PC-3 (cell line): Measurements from ENCODE around the gene ZFP36. TPM values are rescaled to one million over a fixed set of nuclear protein-coding genes. Genes with fewer than 3 reads are reported as not detected.

ENCODE experiments used
- ATAC-seq: fragments of 200-7000 bp; cut with Tn5 transposase; 2 replicates; pipeline ENCODE4 v1.9.1; 2020; ENCODE audit warnings: mild to moderate bottlenecking, moderate library complexity
- BruUV-seq: library from RNA; stranded (reverse); fragments of 400-500 nt; replicated peaks from 2 replicates; lab custom pipeline; 2021; lab: Mats Ljungman, UMichigan
- CTCF ChIA-PET: fragments of 300-600 bp; sonication (Branson Sonifier 250); formaldehyde crosslinking; loops from one replicate; lab custom pipeline; 2022; ENCODE audit warnings: antibody characterized with exemption; lab: Charles Lee
- POLR2A ChIA-PET: fragments of 300-600 bp; sonication (Branson Sonifier 250); formaldehyde crosslinking; loops from one replicate; lab custom pipeline; 2022; ENCODE audit warnings: antibody characterized with exemption; ENCODE audit not compliant: unreplicated experiment; lab: Charles Lee
- DNase-seq: peaks from one replicate; pipeline ENCODE4 v3.0.0-alpha.2; 2015
- H2AFZ ChIP-seq: fragments of 300-600 bp; sonication (generic); 2 replicates; pipeline ENCODE4 v1.6.0; 2016; ENCODE audit warnings: antibody characterized with exemption, low read length
- H3F3A ChIP-seq: fragments of 300-600 bp; sonication (generic); one replicate; pipeline ENCODE4 v1.6.0; 2017; ENCODE audit warnings: antibody characterized with exemption, low read length, control low read depth, mild to moderate bottlenecking; ENCODE audit not compliant: unreplicated experiment
- H3K27ac ChIP-seq: fragments of 300-600 bp; sonication (generic); 2 replicates; pipeline ENCODE4 v1.5.1; 2016; ENCODE audit warnings: mild to moderate bottlenecking, low read length
- H3K27me3 ChIP-seq: fragments of 300-600 bp; sonication (generic); 2 replicates; pipeline ENCODE4 v1.6.1; 2016; ENCODE audit warnings: low read length, mixed read lengths
- H3K36me3 ChIP-seq: fragments of 300-600 bp; sonication (generic); 2 replicates; pipeline ENCODE4 v1.6.1; 2016; ENCODE audit warnings: low read depth, mixed run types, low read length, mixed read lengths
- H3K4me1 ChIP-seq: fragments of 300-600 bp; sonication (generic); 2 replicates; pipeline ENCODE4 v1.5.1; 2016; ENCODE audit warnings: low read length; ENCODE audit not compliant: insufficient read depth
- H3K4me2 ChIP-seq: fragments of 300-600 bp; sonication (generic); 2 replicates; pipeline ENCODE4 v1.6.0; 2016; ENCODE audit warnings: low read length
- H3K4me3 ChIP-seq: fragments of 300-600 bp; sonication (generic); 2 replicates; pipeline ENCODE4 v1.5.1; 2016; ENCODE audit warnings: mild to moderate bottlenecking, low read length, mixed read lengths
- H3K79me2 ChIP-seq: fragments of 300-600 bp; sonication (generic); 2 replicates; pipeline ENCODE4 v1.6.1; 2017; ENCODE audit warnings: low read length, mixed read lengths
- H3K9ac ChIP-seq: fragments of 300-600 bp; sonication (generic); 2 replicates; pipeline ENCODE4 v1.6.0; 2016; ENCODE audit warnings: mild to moderate bottlenecking, low read length
- H3K9me2 ChIP-seq: fragments of 300-600 bp; sonication (generic); replicated peaks from 2 replicates; pipeline ENCODE4 v1.6.1; 2016; ENCODE audit warnings: mixed run types, low read length, mixed read lengths
- H3K9me3 ChIP-seq: fragments of 300-600 bp; sonication (generic); 2 replicates; pipeline ENCODE4 v1.6.1; 2016; ENCODE audit warnings: low read length, mixed read lengths
- H4K20me1 ChIP-seq: fragments of 300-600 bp; sonication (generic); 2 replicates; pipeline ENCODE4 v1.6.1; 2016; ENCODE audit warnings: low read length, mixed read lengths
- CTCF ChIP-seq: fragments of 300-600 bp; sonication (generic); conservative IDR thresholded peaks from 2 replicates; pipeline ENCODE4 v1.5.1; 2017; ENCODE audit warnings: antibody characterized with exemption, low read depth, mild to moderate bottlenecking, low read length
- EZH2 ChIP-seq: fragments of 300-600 bp; sonication (generic); IDR thresholded peaks from one replicate; pipeline ENCODE4 v1.6.1; 2017; ENCODE audit warnings: antibody characterized with exemption, mild to moderate bottlenecking, low read length; ENCODE audit not compliant: unreplicated experiment
- EZH2phosphoT487 ChIP-seq: fragments of 300-600 bp; sonication (generic); IDR thresholded peaks from 2 replicates; pipeline ENCODE4 v1.6.1; 2018; ENCODE audit warnings: mild to moderate bottlenecking, antibody characterized with exemption, low read length, borderline replicate concordance
- intact Hi-C: fragments of 100-400 bp; cut with micrococcal nuclease; formaldehyde crosslinking; loops from 2 replicates; pipeline ENCODE4 v1.9.0; 2023
- total RNA-seq: library from RNA; depleted of rRNA; stranded (reverse); fragments of >200 nt; gene quantifications from 2 replicates; pipeline ENCODE4 v1.2.3, GENCODE V29; 2014

The ZFP36 gene
- total RNA-seq, 1 experiment from 2014 or later, result 32.7 TPM

- H3K27me3 ChIP-seq, result no peaks in the 10 kb centered on the region
- no peaks in the 10 kb centered on the region for H3K9me2 ChIP-seq
- no peak overlapping the region for H3K9ac ChIP-seq
- POLR2A ChIA-PET, result no interaction called here
- no TSS peak for BruUV-seq
- H3K27ac ChIP-seq, result no peak overlapping the region
- no peaks in the 10 kb centered on the region for H3K79me2 ChIP-seq
- H3F3A ChIP-seq, result no peaks in the 10 kb centered on the region
- H3K36me3 ChIP-seq, result no peaks in the 10 kb centered on the region; the same call in 1 of the 2 replicates
- no peak for TF ChIP-seq EZH2
- TF ChIP-seq EZH2phosphoT487, result no peak
- TF ChIP-seq CTCF, result no peak
- no peaks in the 10 kb centered on the region for H4K20me1 ChIP-seq
- no peak overlapping the region for H2AFZ ChIP-seq
- H3K4me1 ChIP-seq, result no peaks in the 10 kb centered on the region
- H3K9me3 ChIP-seq, result no peaks in the 10 kb centered on the region
- intact Hi-C loops, result no loop called here
- H3K4me2 ChIP-seq, result no peak overlapping the region
- ATAC-seq, result no peak
- CTCF ChIA-PET, result no interaction called here
- no peak overlapping the region for H3K4me3 ChIP-seq
- DNase-seq, result no peak
Observed at GRCh38 chr19:39381910-39382611, 24.6 kb upstream of the ZFP36 start.

DNA sequence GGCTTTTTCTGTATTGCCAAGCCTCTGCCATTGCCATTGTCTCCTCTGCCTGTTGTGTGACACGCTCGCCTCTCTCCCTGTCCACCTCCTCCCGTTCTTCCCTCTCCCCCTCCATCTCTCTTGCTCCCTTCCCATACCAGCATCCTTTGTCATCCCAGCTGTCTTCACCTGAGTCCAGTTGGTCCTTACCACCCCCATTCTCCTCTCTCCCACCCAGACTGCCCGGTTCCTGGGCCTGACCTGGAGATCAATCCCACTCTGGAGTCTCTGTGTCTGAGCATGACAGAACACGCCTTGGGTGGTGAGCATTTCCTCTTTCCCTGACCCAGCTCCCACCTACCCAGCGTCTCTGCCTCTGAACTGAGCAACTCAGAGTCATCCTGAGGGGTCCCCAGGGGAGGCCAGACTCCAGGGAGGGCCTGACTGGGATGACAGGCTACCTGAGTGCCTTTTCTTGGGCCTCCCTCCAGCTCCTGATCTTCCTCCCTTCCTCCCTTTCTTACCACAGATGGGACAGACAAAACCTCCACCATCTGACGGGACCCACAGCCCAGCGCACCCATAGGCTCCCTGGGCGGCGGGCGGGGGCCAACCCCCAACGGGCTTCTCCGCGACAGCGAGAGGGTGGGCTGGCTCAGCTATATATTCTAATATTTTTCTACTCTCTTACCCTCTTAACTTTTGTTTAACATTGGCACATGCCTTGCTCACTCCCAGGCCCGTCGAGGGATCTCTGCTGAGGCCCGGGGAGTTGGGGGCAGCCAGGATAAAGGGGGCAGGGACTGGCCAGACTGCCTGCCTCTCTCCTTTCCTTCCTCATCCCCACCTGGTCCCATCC, 23.4 kb upstream of the ZFP36 start:
- ChIA-PET CTCF (no interaction called here), POLR2A (no interaction called here)
- intact Hi-C loops, result no loop called here
- no peak overlapping the region for H3K27ac ChIP-seq
- no peaks in the 10 kb centered on the region for H3K79me2 ChIP-seq
- H3K9me2 ChIP-seq, result no peaks in the 10 kb centered on the region
- ATAC-seq, result no peak
- no peaks in the 10 kb centered on the region for H3F3A ChIP-seq
- no peak overlapping the region for H3K4me3 ChIP-seq
- DNase-seq, result no peak
- no peak overlapping the region for H2AFZ ChIP-seq
- no peaks in the 10 kb centered on the region; the same call in 1 of the 2 replicates for H3K36me3 ChIP-seq
- H3K9ac ChIP-seq, result no peak overlapping the region
- no TSS peak for BruUV-seq
- no peaks in the 10 kb centered on the region for H3K4me1 ChIP-seq
- no peaks in the 10 kb centered on the region for H4K20me1 ChIP-seq
- TF ChIP-seq EZH2phosphoT487 (no peak), CTCF (no peak)
- H3K9me3 ChIP-seq, result no peaks in the 10 kb centered on the region
- no peaks in the 10 kb centered on the region for H3K27me3 ChIP-seq
- H3K4me2 ChIP-seq, result no peak overlapping the region
